ENCODE measurements around the gene STAG1.

The STAG1 gene

GRCh38 chr3:136300444-136300843 lies 451.7 kb downstream of the STAG1 start:
- DNase-seq, result no peak

- DNase-seq, result no peak
Observed at GRCh38 chr3:136297826-136298225, 454.4 kb downstream of the STAG1 start.

- DNase-seq, result no peak
Observed at GRCh38 chr3:136296960-136297359, 455.2 kb downstream of the STAG1 start.

DNA sequence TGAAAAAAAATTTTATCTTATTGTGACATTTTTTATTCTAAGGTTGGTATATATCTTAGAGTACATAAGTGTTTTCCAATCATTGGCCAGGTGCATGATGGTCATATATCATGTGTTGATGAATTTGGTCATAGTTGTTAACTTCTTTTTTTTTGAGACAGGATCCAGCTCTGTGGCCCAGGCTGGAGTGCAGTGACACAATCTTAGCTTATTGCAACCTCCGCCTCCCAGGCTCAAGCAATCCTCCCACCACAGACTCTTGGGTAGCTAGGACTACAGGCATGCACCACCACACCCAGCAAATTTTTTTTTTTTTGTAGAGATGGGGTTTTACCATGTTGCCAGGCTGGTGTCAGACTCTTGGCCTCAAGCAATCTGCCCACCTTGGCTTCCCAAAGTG lies 458.0 kb downstream of the STAG1 start:
- DNase-seq, result no peak

DNA sequence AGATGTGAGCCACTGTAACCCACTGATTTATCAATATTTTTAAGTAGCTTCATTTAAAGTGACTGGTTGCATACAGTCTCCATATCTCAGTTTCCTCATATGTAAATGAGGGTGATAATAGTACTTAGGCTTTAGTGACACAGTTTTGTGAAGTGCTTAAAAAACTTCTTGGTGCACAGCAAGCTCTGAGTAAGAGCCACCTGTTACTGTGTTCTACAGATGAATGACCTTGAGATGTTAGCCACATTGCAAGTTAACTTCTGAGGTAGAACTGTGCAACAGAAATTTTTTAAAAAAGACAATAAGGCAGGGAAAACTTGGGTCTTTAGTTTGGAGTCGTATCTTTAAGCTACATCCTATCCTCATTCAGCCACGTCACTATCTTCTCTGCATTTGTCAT lies 458.9 kb downstream of the STAG1 start:
- no peak for DNase-seq

DNA sequence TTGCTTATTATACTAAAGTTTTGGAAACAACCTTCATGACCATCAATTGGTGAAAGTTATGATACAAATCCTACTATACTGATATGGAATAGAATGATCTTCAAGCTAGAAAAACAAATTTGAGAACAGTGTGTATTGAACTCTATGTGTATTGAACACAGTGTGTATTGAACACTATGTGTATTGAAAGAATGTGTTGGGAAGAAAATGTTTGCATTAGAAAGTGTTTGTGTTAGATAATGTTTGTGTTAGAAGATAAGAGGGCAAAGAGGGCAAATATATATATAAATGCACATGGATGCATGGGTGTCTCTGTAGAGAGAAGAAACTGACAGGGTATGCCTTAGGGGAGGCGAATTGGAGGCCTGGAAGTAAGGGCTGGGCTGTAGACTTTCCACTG lies 459.7 kb downstream of the STAG1 start:
- no peak for DNase-seq

DNA sequence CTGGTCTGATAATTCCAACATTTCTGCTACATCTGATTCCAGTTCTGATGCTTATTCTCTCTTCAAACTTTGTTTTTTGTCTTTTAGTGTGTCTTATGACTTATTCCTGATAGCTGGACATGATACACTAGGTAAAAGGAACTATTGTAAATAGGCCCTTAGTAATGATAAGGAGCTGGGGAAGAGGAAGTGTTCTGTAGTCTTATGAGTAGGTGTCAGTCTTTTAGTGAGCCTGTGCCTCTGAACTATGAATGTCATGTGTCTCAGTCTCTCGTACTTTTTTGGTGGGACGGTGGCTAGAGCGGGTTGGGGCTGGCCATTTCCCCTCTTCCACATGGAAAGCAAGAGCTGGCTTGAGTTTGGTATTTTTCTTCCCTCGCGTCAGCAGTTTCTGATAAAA lies 460.9 kb downstream of the STAG1 start:
- DNase-seq, result no peak

Data from NCI-H510A (cell line).